Lung (tissue), 12 donors: ENCODE results near the gene ZSWIM8. TPM values are rescaled to one million over a fixed set of nuclear protein-coding genes. Genes with fewer than 3 reads are reported as not detected.

ENCODE experiments used
- ATAC-seq: fragments of 200-7000 bp; cut with Tn5 transposase; one replicate; pipeline ENCODE4 v1.9.1; 2020; ENCODE audit warnings: moderate number of reproducible peaks; ENCODE audit not compliant: insufficient read depth, low FRiP score
- DNase-seq, 3 donors: peaks; one replicate each; pipeline ENCODE4 v3.0.0-alpha.2; 2013 to 2017
- H3K27ac ChIP-seq, 2 donors: one replicate each; pipeline ENCODE4 v1.5.1; 2013; ENCODE audit warnings: mild to moderate bottlenecking in 2 of 2, moderate library complexity in 2 of 2, control low read depth in 1 of 2, inconsistent platforms in 1 of 2, low read depth in 1 of 2, low read length in 1 of 2
- H3K27me3 ChIP-seq, 3 donors: one replicate each; pipeline ENCODE4 v1.5.1; 2013; ENCODE audit warnings: low read length in 2 of 3; ENCODE audit not compliant: control insufficient read depth in 3 of 3, insufficient read depth in 3 of 3
- H3K36me3 ChIP-seq, 4 donors: one replicate each; pipeline ENCODE4 v1.5.1; 2013; ENCODE audit warnings: low read length in 4 of 4, mild to moderate bottlenecking in 1 of 4, moderate library complexity in 1 of 4; ENCODE audit not compliant: control insufficient read depth in 4 of 4, insufficient read depth in 4 of 4
- H3K4me1 ChIP-seq, 5 donors: one replicate each; pipeline ENCODE4 v1.5.1; 2013; ENCODE audit warnings: low read length in 5 of 5, mild to moderate bottlenecking in 2 of 5, moderate library complexity in 1 of 5; ENCODE audit not compliant: control insufficient read depth in 5 of 5, insufficient read depth in 5 of 5
- H3K4me3 ChIP-seq: one replicate; pipeline ENCODE4 v1.5.1; 2013; ENCODE audit warnings: mild to moderate bottlenecking, control low read depth, moderate library complexity
- H3K9ac ChIP-seq, 2 donors: one replicate each; pipeline ENCODE4 v1.5.1; 2013; ENCODE audit warnings: low read length in 2 of 2, control low read depth in 1 of 2; ENCODE audit not compliant: insufficient read depth in 1 of 2
- H3K9me3 ChIP-seq, 4 donors: one replicate each; pipeline ENCODE4 v1.5.1; 2013; ENCODE audit warnings: low read length in 3 of 4, mild to moderate bottlenecking in 1 of 4, moderate library complexity in 1 of 4; ENCODE audit not compliant: control insufficient read depth in 4 of 4, insufficient read depth in 3 of 4
- CTCF ChIP-seq: IDR thresholded peaks from 2 replicates; pipeline ENCODE4 v1.5.1; 2012; ENCODE audit warnings: mild to moderate bottlenecking; ENCODE audit errors: control extremely low read depth, extremely low read depth
- WGBS, 2 donors: extraction: QIAGEN DNeasy Blood & Tissue Kit; methylation state at CpG; one replicate each; pipeline ENCODE4 v1.1.7; 2013; 5-methylcytosine and 5-hydroxymethylcytosine counted together
- polyA plus RNA-seq, 2 donors: library from polyadenylated mRNA; stranded (reverse); fragments of 200-250 nt; gene quantifications; one replicate each; pipeline ENCODE4 v1.2.1, GENCODE V29; 2013
- total RNA-seq, 2 donors: library from RNA; depleted of rRNA in 1 of 2; stranded (reverse); fragments of >200 nt in 1 of 2; gene quantifications; one replicate each; pipeline ENCODE4 v1.2.1, GENCODE V29; 2014 to 2021
- donor health status: control.
- donor health status: control.
- donor health status: Bipolar disorder and iron deficiency.
- donor health status: healthy.
- donor health status: DM: yes; HTN: yes; CAD: no.

Gene ZSWIM8
- total and polyA plus RNA-seq, 4 donors: 70.3 to 113 (median 93.1) TPM

- ATAC-seq (no peak), DNase-seq (no peak)
- no peak overlapping the region for H3K9ac ChIP-seq
- peaks cover 0 to 8% (median 0%) of the 10 kb centered on the region in 5 donors for H3K4me1 ChIP-seq
- no peaks in the 10 kb centered on the region for H3K9me3 ChIP-seq
- 93 to 94% methylated on average over 5 of the region's 5 CpGs for WGBS, 2 donors
- TF ChIP-seq CTCF: no peak
- no peak overlapping the region for H3K4me3 ChIP-seq
- no peak overlapping the region for H3K27ac ChIP-seq
- H3K36me3 ChIP-seq: peaks cover 0 to 29% (median 1%) of the 10 kb centered on the region in 4 donors
- no peaks in the 10 kb centered on the region for H3K27me3 ChIP-seq
Observed at GRCh38 chr10:73817826-73818225, 32.4 kb downstream of the ZSWIM8 start.

GRCh38 chr10:73818402-73818801, 33.0 kb downstream of the ZSWIM8 start:
- WGBS, 2 donors: 63 to 86% methylated on average over 10 of the region's 10 CpGs
- TF ChIP-seq CTCF: no peak
- no peaks in the 10 kb centered on the region for H3K27me3 ChIP-seq
- no peak overlapping the region for H3K9ac ChIP-seq
- no peaks in the 10 kb centered on the region for H3K9me3 ChIP-seq
- H3K4me3 ChIP-seq: no peak overlapping the region
- H3K27ac ChIP-seq: peak overlapping the region in 1 of 2 donors; percentile 6
- peaks cover 0 to 8% (median 0%) of the 10 kb centered on the region in 5 donors for H3K4me1 ChIP-seq
- DNase-seq: no peak
- no peak for ATAC-seq
- H3K36me3 ChIP-seq: peaks cover 0 to 33% (median 2%) of the 10 kb centered on the region in 4 donors

GRCh38 chr10:73819081-73819480, 33.7 kb downstream of the ZSWIM8 start:
- WGBS, 2 donors: 33 to 55% methylated on average over 5 of the region's 5 CpGs
- DNase-seq (no peak), ATAC-seq (no peak)
- TF ChIP-seq CTCF: no peak
- Histone ChIP-seq H3K27ac (peak overlapping the region in 1 of 2 donors; percentile 15), H3K27me3 (no peaks in the 10 kb centered on the region), H3K36me3 (peaks cover 0 to 32% (median 5%) of the 10 kb centered on the region in 4 donors), H3K9ac (no peak overlapping the region), H3K9me3 (no peaks in the 10 kb centered on the region), H3K4me1 (peaks cover 0 to 8% (median 0%) of the 10 kb centered on the region in 5 donors), H3K4me3 (no peak overlapping the region)
